Keratinocyte (primary cell): ENCODE results near the gene STK35. TPM values are rescaled to one million over a fixed set of nuclear protein-coding genes. Genes with fewer than 3 reads are reported as not detected.

ENCODE experiments used
- DNase-seq: peaks from one replicate; pipeline ENCODE4 v3.0.0-alpha.2; 2011; ENCODE audit warnings: low read depth, missing footprints, low spot score
- FAIRE-seq: peaks from 2 replicates; lab custom pipeline; 2011; peaks lifted over from hg19 to GRCh38; lab: Jason Lieb, UNC
- H2AFZ ChIP-seq: 2 replicates; pipeline ENCODE4 v1.6.0; 2012; ENCODE audit warnings: low read length, control low read depth, inconsistent platforms; ENCODE audit not compliant: control insufficient read depth
- H3K27ac ChIP-seq: 2 replicates; pipeline ENCODE4 v1.5.1; 2011; ENCODE audit warnings: low read length; ENCODE audit not compliant: control insufficient read depth, insufficient read depth
- H3K27me3 ChIP-seq: 3 replicates; pipeline ENCODE4 v1.6.0; 2011; ENCODE audit warnings: low read length; ENCODE audit not compliant: control insufficient read depth, insufficient read depth; ENCODE audit errors: extremely low read depth
- H3K36me3 ChIP-seq, 2 experiments: 2 replicates in 1 of 2; 3 replicates in 1 of 2; pipeline ENCODE4 v1.5.1; 2011; ENCODE audit warnings: low read length in 2 of 2, mild to moderate bottlenecking in 1 of 2; ENCODE audit not compliant: control insufficient read depth in 2 of 2, insufficient read depth in 2 of 2; ENCODE audit errors: extremely low read depth in 1 of 2
- H3K4me1 ChIP-seq: 3 replicates; pipeline ENCODE4 v1.5.1; 2011; ENCODE audit warnings: low read length; ENCODE audit not compliant: control insufficient read depth, insufficient read depth; ENCODE audit errors: extremely low read depth
- H3K4me2 ChIP-seq: 3 replicates; pipeline ENCODE4 v1.6.0; 2011; ENCODE audit warnings: low read depth, low read length; ENCODE audit not compliant: control insufficient read depth, insufficient read depth; ENCODE audit errors: extremely low read depth
- H3K4me3 ChIP-seq, 3 experiments: fragments of 200-600 bp in 1 of 3; sonication (generic) in 1 of 3; 2 replicates in 2 of 3; 3 replicates in 1 of 3; pipeline ENCODE4 v1.5.1; 2011 to 2016; ENCODE audit warnings: low read length in 3 of 3, mild to moderate bottlenecking in 3 of 3, control low read depth in 2 of 3, inconsistent platforms in 1 of 3, low read depth in 1 of 3, mixed read lengths in 1 of 3, mixed run types in 1 of 3, moderate library complexity in 1 of 3; ENCODE audit not compliant: control insufficient read depth in 2 of 3, insufficient read depth in 2 of 3; ENCODE audit errors: extremely low read depth in 1 of 3
- H3K79me2 ChIP-seq: 2 replicates; pipeline ENCODE4 v1.6.0; 2012; ENCODE audit warnings: low read length; ENCODE audit not compliant: control insufficient read depth, insufficient read depth
- H3K9ac ChIP-seq: 3 replicates; pipeline ENCODE4 v1.6.0; 2011; ENCODE audit warnings: low read length; ENCODE audit not compliant: control insufficient read depth, insufficient read depth; ENCODE audit errors: extremely low read depth
- H3K9me1 ChIP-seq: 3 replicates; pipeline ENCODE4 v1.6.0; 2011; ENCODE audit warnings: low read length; ENCODE audit not compliant: control insufficient read depth, insufficient read depth; ENCODE audit errors: extremely low read depth
- H3K9me3 ChIP-seq: 2 replicates; pipeline ENCODE4 v1.5.1; 2012; ENCODE audit warnings: low read depth, low read length; ENCODE audit not compliant: control insufficient read depth
- H4K20me1 ChIP-seq: 3 replicates; pipeline ENCODE4 v1.6.0; 2011; ENCODE audit warnings: low read length; ENCODE audit not compliant: control insufficient read depth, insufficient read depth; ENCODE audit errors: extremely low read depth
- CTCF ChIP-seq, 3 experiments: IDR thresholded peaks in 1 of 3; conservative IDR thresholded peaks in 1 of 3; optimal IDR thresholded peaks in 1 of 3; 2 replicates in 2 of 3; 3 replicates in 1 of 3; pipeline versions ENCODE3 to v1.5.1; 2011; ENCODE audit warnings: low read length in 3 of 3, mild to moderate bottlenecking in 3 of 3, moderate library complexity in 2 of 3, control low read depth in 1 of 3, inconsistent platforms in 1 of 3; ENCODE audit not compliant: insufficient read depth in 2 of 3; ENCODE audit errors: extremely low read depth in 1 of 3
- EZH2 ChIP-seq: IDR thresholded peaks from one replicate; pipeline ENCODE4 v1.6.1; 2012; ENCODE audit warnings: inconsistent platforms, mild to moderate bottlenecking, low read length, moderate library complexity
- dilution Hi-C: fragments of 300-500 bp; cut with MboI; formaldehyde crosslinking; loops from one replicate; pipeline ENCODE4 v1.7.0; 2020; ENCODE audit warnings: low sequenced_read_pairs; ENCODE audit not compliant: extremely low pct_ligation_motif_present
- polyA plus RNA-seq, 5 experiments: library from polyadenylated mRNA; depleted of rRNA in 3 of 5; stranded (reverse) in 3 of 5; stranded (forward) in 1 of 5; unstranded in 1 of 5; fragments of >200 nt; gene quantifications; 1 replicate in 1 of 5; 2 replicates in 3 of 5; 3 replicates in 1 of 5; pipeline versions ENCODE4 v1.2.1 to v1.2.3, GENCODE V29; 2011 to 2012; ENCODE audit warnings: missing spikeins in 2 of 5, low read depth in 1 of 5, low replicate concordance in 1 of 5

Gene STK35
- polyA plus RNA-seq, 1 donor (not counting 4 experiments of a cell fraction or from before 2014, with no cell fraction given), result 6.5 TPM

GRCh38 chr20:2080532-2081224 is 20.9 kb upstream of the STK35 start:
- no peaks in the 10 kb centered on the region for H3K79me2 ChIP-seq
- peaks cover 9% of the 10 kb centered on the region for H3K27me3 ChIP-seq
- FAIRE-seq (no peak), DNase-seq (no peak)
- H3K9me1 ChIP-seq, result no peaks in the 10 kb centered on the region
- TF ChIP-seq EZH2 (no peak), CTCF (optimal IDR thresholded peaks at IDR 0.05 in 1 of 3, IDR thresholded peaks at IDR 0.05 in 1 of 3, conservative IDR thresholded peaks at IDR 0.05 in 1 of 3; ENCODE audit: extremely low read depth in 1 of 3, insufficient read depth in 2 of 3, low read length in 3 of 3) (no peak)
- H3K9ac ChIP-seq, result no peak overlapping the region
- H3K36me3 ChIP-seq, result no peaks in the 10 kb centered on the region
- dilution Hi-C loops, result no loop called here
- H3K9me3 ChIP-seq, result no peaks in the 10 kb centered on the region
- no peaks in the 10 kb centered on the region for H4K20me1 ChIP-seq
- no peak overlapping the region for H2AFZ ChIP-seq
- H3K4me3 ChIP-seq, result no peak overlapping the region
- H3K27ac ChIP-seq, result no peak overlapping the region
- no peak overlapping the region for H3K4me2 ChIP-seq
- peaks cover 3% of the 10 kb centered on the region for H3K4me1 ChIP-seq

- Histone ChIP-seq H3K4me1 (peaks cover 3% of the 10 kb centered on the region), H3K27ac (no peak overlapping the region), H3K9me3 (no peaks in the 10 kb centered on the region), H3K36me3 (no peaks in the 10 kb centered on the region), H3K79me2 (no peaks in the 10 kb centered on the region), H3K9ac (no peak overlapping the region), H3K27me3 (peaks cover 26% of the 10 kb centered on the region), H3K4me3 (no peak overlapping the region), H3K9me1 (no peaks in the 10 kb centered on the region), H2AFZ (no peak overlapping the region), H4K20me1 (no peaks in the 10 kb centered on the region), H3K4me2 (no peak overlapping the region)
- FAIRE-seq, result no peak
- dilution Hi-C loops, result no loop called here
- no peak for DNase-seq
- no peak for TF ChIP-seq EZH2
- no peak for TF ChIP-seq CTCF (optimal IDR thresholded peaks at IDR 0.05 in 1 of 3, IDR thresholded peaks at IDR 0.05 in 1 of 3, conservative IDR thresholded peaks at IDR 0.05 in 1 of 3; ENCODE audit: extremely low read depth in 1 of 3, insufficient read depth in 2 of 3, low read length in 3 of 3)
These were observed 16.9 kb upstream of the STK35 start for GRCh38 chr20:2084703-2085102.
